A549 (cell line): ENCODE data around the gene PDE6C. TPM values are rescaled to one million over a fixed set of nuclear protein-coding genes. Genes with fewer than 3 reads are reported as not detected.

Experiments used
- ATAC-seq, 2 experiments: fragments of 200-7000 bp in 1 of 2; fragments of >200 bp in 1 of 2; cut with Nextera tagmentation in 1 of 2; cut with Tn5 transposase in 1 of 2; 3 replicates each; pipeline versions ENCODE4 v1.8.0 to v1.9.1; 2018 to 2020; ENCODE audit warnings: mild to moderate bottlenecking in 1 of 2, moderate library complexity in 1 of 2
- CTCF ChIA-PET: fragments of 300-600 bp; sonication (Branson Sonifier 250); formaldehyde crosslinking; extraction: SDS; loops from one replicate; lab custom pipeline; 2021; ENCODE audit warnings: antibody characterized with exemption, inconsistent platforms; lab: Yijun Ruan, JAX
- POLR2A ChIA-PET: fragments of 350-600 bp; formaldehyde crosslinking; extraction: SDS; loops from one replicate; lab custom pipeline; 2021; ENCODE audit warnings: antibody characterized with exemption, inconsistent platforms; lab: Yijun Ruan, JAX
- DNase-seq, 2 experiments: peaks; one replicate each; pipeline versions ENCODE4 v3.0.0 to v3.0.0-alpha.2; 2011 to 2016; ENCODE audit warnings: low read depth in 1 of 2, low spot score in 1 of 2
- FAIRE-seq: peaks from 2 replicates; lab custom pipeline; 2011; peaks lifted over from hg19 to GRCh38; lab: Jason Lieb, UNC
- H3K27ac ChIP-seq, 2 experiments: fragments of >200 bp; sonication (Bioruptor Twin); formaldehyde crosslinking; 3 replicates each; pipeline ENCODE4 v1.5.1; 2016 to 2017
- H3K4me1 ChIP-seq: fragments of >200 bp; sonication (Bioruptor Twin); formaldehyde crosslinking; 3 replicates; pipeline ENCODE4 v1.6.1; 2016
- H3K4me2 ChIP-seq: fragments of >200 bp; sonication (Bioruptor Twin); formaldehyde crosslinking; 3 replicates; pipeline ENCODE4 v1.6.1; 2016
- H3K4me3 ChIP-seq: fragments of >200 bp; sonication (Bioruptor Twin); formaldehyde crosslinking; 3 replicates; pipeline ENCODE4 v1.5.1; 2016
- H3K9me3 ChIP-seq: fragments of >200 bp; sonication (Bioruptor Twin); formaldehyde crosslinking; 3 replicates; pipeline ENCODE4 v1.6.1; 2016
- CBX2 ChIP-seq: fragments of 200-600 bp; sonication (generic); IDR thresholded peaks from 2 replicates; pipeline ENCODE4 v1.6.1; 2016; ENCODE audit warnings: low read depth, mild to moderate bottlenecking, borderline replicate concordance
- CEBPB ChIP-seq, 2 experiments: fragments of >200 bp in 1 of 2; sonication (Bioruptor Twin) in 1 of 2; formaldehyde crosslinking in 1 of 2; IDR thresholded peaks; 2 replicates each; pipeline ENCODE4 v1.6.1; 2012 to 2016
- CHD2 ChIP-seq: fragments of 150-350 bp; IDR thresholded peaks from 2 replicates; pipeline ENCODE4 v1.6.1; 2014; ENCODE audit warnings: low read length; ENCODE audit not compliant: partially characterized antibody
- EP300 ChIP-seq, 2 experiments: fragments of >200 bp; sonication (Bioruptor Twin); formaldehyde crosslinking; IDR thresholded peaks; 2 replicates in 1 of 2; 3 replicates in 1 of 2; pipeline ENCODE4 v1.6.1; 2016 to 2017
- FOXS1 ChIP-seq: fragments of 250-450 bp; sonication (Bioruptor Pico); IDR thresholded peaks from 2 replicates; pipeline ENCODE4 v1.5.0; 2020; ENCODE audit warnings: mild to moderate bottlenecking, moderate library complexity
- HDAC2 ChIP-seq: fragments of 200-600 bp; sonication (generic); IDR thresholded peaks from 2 replicates; pipeline ENCODE4 v1.6.1; 2016
- HMGXB4 ChIP-seq: fragments of 250-450 bp; sonication (Bioruptor Pico); IDR thresholded peaks from 2 replicates; pipeline ENCODE4 v1.5.0; 2021; ENCODE audit warnings: mild to moderate bottlenecking, moderate library complexity, borderline replicate concordance
- MAX ChIP-seq: IDR thresholded peaks from 2 replicates; pipeline ENCODE4 v1.6.1; 2012
- MYC ChIP-seq: IDR thresholded peaks from 2 replicates; pipeline ENCODE4 v1.6.1; 2012; ENCODE audit warnings: mild to moderate bottlenecking, inconsistent platforms, low read length, improper control_type of control experiment, borderline replicate concordance
- PBX3 ChIP-seq: IDR thresholded peaks from 2 replicates; pipeline ENCODE4 v1.6.1; 2012
- POLR2A ChIP-seq: IDR thresholded peaks from 2 replicates; pipeline ENCODE4 v1.6.1; 2012; ENCODE audit warnings: mild to moderate bottlenecking, low read length
- RFX5 ChIP-seq: fragments of 450-650 bp; IDR thresholded peaks from 2 replicates; pipeline ENCODE4 v1.7.1; 2014; ENCODE audit warnings: antibody characterized with exemption, mild to moderate bottlenecking, moderate library complexity
- TFCP2L1 ChIP-seq: fragments of 250-450 bp; sonication (Bioruptor Pico); IDR thresholded peaks from 2 replicates; pipeline ENCODE4 v1.5.0; 2021; ENCODE audit warnings: mild to moderate bottlenecking
- ZSCAN20 ChIP-seq: fragments of 250-450 bp; sonication (Bioruptor Pico); IDR thresholded peaks from 2 replicates; pipeline ENCODE4 v1.8.0; 2022; ENCODE audit warnings: mild to moderate bottlenecking, moderate library complexity
- WGBS: methylation state at CpG from one replicate; pipeline ENCODE4 v1.1.6; 2017; ENCODE audit errors: missing lambda C conversion rate; 5-methylcytosine and 5-hydroxymethylcytosine counted together
- polyA plus RNA-seq, 4 experiments: library from polyadenylated mRNA; depleted of rRNA in 3 of 4; stranded (reverse); fragments of >200 nt; fragmentation: RNase III in 1 of 4; extraction: RNeasy Plus Mini Kit Qiagen cat#74134 plus additional on column Dnase treatment in 1 of 4; gene quantifications; 2 replicates in 3 of 4; 3 replicates in 1 of 4; pipeline ENCODE4 v1.2.3, GENCODE V29; 2011 to 2017

The PDE6C gene
- polyA plus RNA-seq, 2 of the 4 experiments (the other 2 are of a cell fraction): not detected

- peak; percentile 50; the same call in 1 of the 2 replicates for TF ChIP-seq RFX5
- no peak for TF ChIP-seq HDAC2
- ChIA-PET CTCF (interaction anchor here (0.6 kb wide), 1 partner anchor 23 kb away, joined by 3 read pairs; no protein-coding TSS in a partner anchor), POLR2A (no interaction called here)
- FAIRE-seq (no peak), DNase-seq (peak in 1 of 2 experiments; percentile 56), ATAC-seq (peak in 1 of 2 experiments; percentile 13; a peak in 2 of 6 replicates)
- WGBS: 66% methylated on average over 6 of the region's 6 CpGs
- Histone ChIP-seq H3K27ac (no peak overlapping the region), H3K4me3 (no peak overlapping the region), H3K9me3 (peaks cover 7% of the 10 kb centered on the region; the same call in 1 of the 3 replicates), H3K4me2 (no peak overlapping the region), H3K4me1 (peaks cover 22% of the 10 kb centered on the region)
These were observed 31.5 kb upstream of the PDE6C start for GRCh38 chr10:93580828-93581227.

- Histone ChIP-seq H3K4me3 (no peak overlapping the region), H3K4me2 (no peak overlapping the region), H3K4me1 (peaks cover under 1% of the 10 kb centered on the region; the same call in 2 of the 3 replicates), H3K27ac (no peak overlapping the region), H3K9me3 (peaks cover 6% of the 10 kb centered on the region; the same call in 1 of the 3 replicates)
- no peak for DNase-seq
- ATAC-seq: no peak
- 85% methylated on average over 7 of the region's 7 CpGs for WGBS
- TF ChIP-seq FOXS1 (no peak), HDAC2 (no peak), MAX (no peak), PBX3 (no peak), CEBPB (IDR thresholded peaks at IDR 0.05) (no peak), CHD2 (no peak), CBX2 (no peak), POLR2A (no peak), ZSCAN20 (no peak), HMGXB4 (CRISPR knock-in tag) (no peak)
- no peak for FAIRE-seq
- POLR2A ChIA-PET: no interaction called here
- CTCF ChIA-PET: interaction anchor here (0.5 to 1.3 kb wide), 3 partner anchors 15 to 991 kb away, joined by 3 to 4 read pairs (median 4); no protein-coding TSS in a partner anchor
These were observed 27.9 kb upstream of the PDE6C start for GRCh38 chr10:93584445-93584844.

- no peak for FAIRE-seq
- H3K9me3 ChIP-seq: no peaks in the 10 kb centered on the region
- no peak for ATAC-seq
- POLR2A ChIA-PET: no interaction called here
- H3K4me3 ChIP-seq: no peak overlapping the region
- CTCF ChIA-PET: interaction anchor here (1.0 to 1.3 kb wide), 2 partner anchors 24 to 509 kb away, joined by 3 read pairs; no protein-coding TSS in a partner anchor
- H3K4me2 ChIP-seq: no peak overlapping the region
- H3K4me1 ChIP-seq: 0 out of 3 replicates have a peak, but pooled peaks cover 4% of the 10 kb centered on the region
- WGBS: 73% methylated on average over 15 of the region's 15 CpGs
- no peak for TF ChIP-seq MYC
- TF ChIP-seq TFCP2L1: no peak
- TF ChIP-seq EP300 (IDR thresholded peaks at IDR 0.05): no peak
- no peak for TF ChIP-seq HMGXB4 (CRISPR knock-in tag)
- TF ChIP-seq, all 56 proteins: peak for 0
- no peak for DNase-seq
- H3K27ac ChIP-seq: no peak overlapping the region
These were observed 22.4 kb upstream of the PDE6C start for GRCh38 chr10:93589648-93590562.
